ENCODE results near the gene TRIM26. TPM values are rescaled to one million over a fixed set of nuclear protein-coding genes. Genes with fewer than 3 reads are reported as not detected.

TRIM26 gene
- total and polyA plus RNA-seq, 2 of the 13 experiments (the other 11 are each of a cell fraction or from before 2014, with no cell fraction given), result 27.1 to 38.7 TPM

DNA sequence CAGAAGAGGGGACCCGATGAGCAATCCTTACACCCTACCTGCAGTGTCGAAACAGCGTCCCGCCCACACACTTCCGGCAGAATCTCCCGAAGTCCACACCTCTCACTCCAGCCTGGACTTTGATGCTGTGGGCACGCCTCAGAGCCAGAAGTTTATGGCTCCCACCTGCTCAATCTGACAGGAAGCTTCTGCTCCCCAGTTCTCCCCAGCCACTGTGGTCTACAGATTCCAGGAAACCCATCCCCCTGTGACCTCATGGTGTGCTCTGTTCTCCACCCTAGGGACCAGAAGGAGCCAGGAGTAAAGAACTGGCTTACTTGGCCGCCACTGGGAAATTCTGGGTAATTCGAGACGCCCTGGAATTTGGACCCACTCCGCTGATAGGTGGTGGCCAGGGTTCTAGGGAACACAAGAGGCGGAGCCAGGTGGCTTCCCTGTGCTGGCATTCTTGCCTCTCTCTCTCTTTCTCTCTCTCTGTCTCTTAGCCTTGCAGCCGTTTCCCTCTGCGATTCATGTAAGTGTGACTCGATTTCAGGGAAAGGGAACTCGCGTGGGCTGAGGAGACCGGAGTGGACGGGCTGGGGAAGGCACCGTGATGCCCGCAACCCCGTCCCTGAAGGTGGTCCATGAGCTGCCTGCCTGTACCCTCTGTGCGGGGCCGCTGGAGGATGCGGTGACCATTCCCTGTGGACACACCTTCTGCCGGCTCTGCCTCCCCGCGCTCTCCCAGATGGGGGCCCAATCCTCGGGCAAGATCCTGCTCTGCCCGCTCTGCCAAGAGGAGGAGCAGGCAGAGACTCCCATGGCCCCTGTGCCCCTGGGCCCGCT, 49.9 kb downstream of the TRIM26 start, which contains the start of gene TRIM15 (continued):
- TF ChIP-seq ZNF260 (CRISPR knock-in tag; IDR thresholded peaks at IDR 0.05; ENCODE audit: borderline replicate concordance, low read depth), result no peak
- peak; percentile 63; the same call in 1 of the 2 replicates for TF ChIP-seq ZBTB8A (CRISPR knock-in tag; IDR thresholded peaks at IDR 0.05; ENCODE audit: borderline replicate concordance, low read depth)
- TF ChIP-seq GTF2F1 (IDR thresholded peaks at IDR 0.05; ENCODE audit: low read length), result no peak
- TF ChIP-seq JDP2 (CRISPR knock-in tag; IDR thresholded peaks at IDR 0.05; ENCODE audit: borderline replicate concordance), result no peak
- TF ChIP-seq, protein P1, sequence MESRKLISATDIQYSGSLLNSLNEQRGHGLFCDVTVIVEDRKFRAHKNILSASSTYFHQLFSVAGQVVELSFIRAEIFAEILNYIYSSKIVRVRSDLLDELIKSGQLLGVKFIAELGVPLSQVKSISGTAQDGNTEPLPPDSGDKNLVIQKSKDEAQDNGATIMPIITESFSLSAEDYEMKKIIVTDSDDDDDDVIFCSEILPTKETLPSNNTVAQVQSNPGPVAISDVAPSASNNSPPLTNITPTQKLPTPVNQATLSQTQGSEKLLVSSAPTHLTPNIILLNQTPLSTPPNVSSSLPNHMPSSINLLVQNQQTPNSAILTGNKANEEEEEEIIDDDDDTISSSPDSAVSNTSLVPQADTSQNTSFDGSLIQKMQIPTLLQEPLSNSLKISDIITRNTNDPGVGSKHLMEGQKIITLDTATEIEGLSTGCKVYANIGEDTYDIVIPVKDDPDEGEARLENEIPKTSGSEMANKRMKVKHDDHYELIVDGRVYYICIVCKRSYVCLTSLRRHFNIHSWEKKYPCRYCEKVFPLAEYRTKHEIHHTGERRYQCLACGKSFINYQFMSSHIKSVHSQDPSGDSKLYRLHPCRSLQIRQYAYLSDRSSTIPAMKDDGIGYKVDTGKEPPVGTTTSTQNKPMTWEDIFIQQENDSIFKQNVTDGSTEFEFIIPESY (CRISPR knock-in tag; IDR thresholded peaks at IDR 0.05), result peak; percentile 13; the same call in 1 of the 2 replicates
- TF ChIP-seq, protein P2, sequence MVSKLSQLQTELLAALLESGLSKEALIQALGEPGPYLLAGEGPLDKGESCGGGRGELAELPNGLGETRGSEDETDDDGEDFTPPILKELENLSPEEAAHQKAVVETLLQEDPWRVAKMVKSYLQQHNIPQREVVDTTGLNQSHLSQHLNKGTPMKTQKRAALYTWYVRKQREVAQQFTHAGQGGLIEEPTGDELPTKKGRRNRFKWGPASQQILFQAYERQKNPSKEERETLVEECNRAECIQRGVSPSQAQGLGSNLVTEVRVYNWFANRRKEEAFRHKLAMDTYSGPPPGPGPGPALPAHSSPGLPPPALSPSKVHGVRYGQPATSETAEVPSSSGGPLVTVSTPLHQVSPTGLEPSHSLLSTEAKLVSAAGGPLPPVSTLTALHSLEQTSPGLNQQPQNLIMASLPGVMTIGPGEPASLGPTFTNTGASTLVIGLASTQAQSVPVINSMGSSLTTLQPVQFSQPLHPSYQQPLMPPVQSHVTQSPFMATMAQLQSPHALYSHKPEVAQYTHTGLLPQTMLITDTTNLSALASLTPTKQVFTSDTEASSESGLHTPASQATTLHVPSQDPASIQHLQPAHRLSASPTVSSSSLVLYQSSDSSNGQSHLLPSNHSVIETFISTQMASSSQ (IDR thresholded peaks at IDR 0.05; ENCODE audit: low read depth), result 0 out of 2 replicates have a peak, but pooled peaks have one; percentile 24
- TF ChIP-seq, protein P2 (CRISPR knock-in tag; IDR thresholded peaks at IDR 0.05; ENCODE audit: borderline replicate concordance), result peak; percentile 76; the same call in 1 of the 2 replicates
- TF ChIP-seq, protein P3, sequence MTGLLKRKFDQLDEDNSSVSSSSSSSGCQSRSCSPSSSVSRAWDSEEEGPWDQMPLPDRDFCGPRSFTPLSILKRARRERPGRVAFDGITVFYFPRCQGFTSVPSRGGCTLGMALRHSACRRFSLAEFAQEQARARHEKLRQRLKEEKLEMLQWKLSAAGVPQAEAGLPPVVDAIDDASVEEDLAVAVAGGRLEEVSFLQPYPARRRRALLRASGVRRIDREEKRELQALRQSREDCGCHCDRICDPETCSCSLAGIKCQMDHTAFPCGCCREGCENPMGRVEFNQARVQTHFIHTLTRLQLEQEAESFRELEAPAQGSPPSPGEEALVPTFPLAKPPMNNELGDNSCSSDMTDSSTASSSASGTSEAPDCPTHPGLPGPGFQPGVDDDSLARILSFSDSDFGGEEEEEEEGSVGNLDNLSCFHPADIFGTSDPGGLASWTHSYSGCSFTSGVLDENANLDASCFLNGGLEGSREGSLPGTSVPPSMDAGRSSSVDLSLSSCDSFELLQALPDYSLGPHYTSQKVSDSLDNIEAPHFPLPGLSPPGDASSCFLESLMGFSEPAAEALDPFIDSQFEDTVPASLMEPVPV (CRISPR knock-in tag; IDR thresholded peaks at IDR 0.05), result peak; percentile 90; the same call in 1 of the 2 replicates
- peak; percentile 87 for TF ChIP-seq SMAD3 (CRISPR knock-in tag; IDR thresholded peaks at IDR 0.05)
- TF ChIP-seq, protein P4, sequence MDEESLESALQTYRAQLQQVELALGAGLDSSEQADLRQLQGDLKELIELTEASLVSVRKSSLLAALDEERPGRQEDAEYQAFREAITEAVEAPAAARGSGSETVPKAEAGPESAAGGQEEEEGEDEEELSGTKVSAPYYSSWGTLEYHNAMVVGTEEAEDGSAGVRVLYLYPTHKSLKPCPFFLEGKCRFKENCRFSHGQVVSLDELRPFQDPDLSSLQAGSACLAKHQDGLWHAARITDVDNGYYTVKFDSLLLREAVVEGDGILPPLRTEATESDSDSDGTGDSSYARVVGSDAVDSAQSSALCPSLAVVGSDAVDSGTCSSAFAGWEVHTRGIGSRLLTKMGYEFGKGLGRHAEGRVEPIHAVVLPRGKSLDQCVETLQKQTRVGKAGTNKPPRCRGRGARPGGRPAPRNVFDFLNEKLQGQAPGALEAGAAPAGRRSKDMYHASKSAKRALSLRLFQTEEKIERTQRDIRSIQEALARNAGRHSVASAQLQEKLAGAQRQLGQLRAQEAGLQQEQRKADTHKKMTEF (CRISPR knock-in tag; IDR thresholded peaks at IDR 0.05), result peak; percentile 81
- TF ChIP-seq, protein P5, sequence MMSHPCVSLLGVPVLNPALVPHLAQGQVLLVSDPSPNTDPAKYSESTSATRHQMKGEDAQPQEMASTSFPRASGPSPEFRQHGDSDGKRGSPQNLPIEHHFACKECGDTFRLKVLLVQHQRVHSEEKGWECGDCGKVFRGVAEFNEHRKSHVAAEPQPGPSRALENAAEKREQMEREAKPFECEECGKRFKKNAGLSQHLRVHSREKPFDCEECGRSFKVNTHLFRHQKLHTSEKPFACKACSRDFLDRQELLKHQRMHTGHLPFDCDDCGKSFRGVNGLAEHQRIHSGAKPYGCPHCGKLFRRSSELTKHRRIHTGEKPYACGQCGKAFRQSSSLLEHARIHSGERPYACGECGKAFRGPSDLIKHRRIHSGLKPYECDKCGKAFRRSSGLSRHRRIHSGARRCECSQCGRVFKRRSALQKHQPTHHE (CRISPR knock-in tag; IDR thresholded peaks at IDR 0.05; ENCODE audit: borderline replicate concordance), result 0 out of 2 replicates have a peak, but pooled peaks have one; percentile 58
- TF ChIP-seq EP300 (IDR thresholded peaks at IDR 0.05; ENCODE audit: low read depth in 2 of 2, low read length in 2 of 2), result no peak; a peak in 2 of 4 replicates
- TF ChIP-seq EP300 (CRISPR knock-in tag; IDR thresholded peaks at IDR 0.05; ENCODE audit: borderline replicate concordance), result no peak; the same call in 1 of the 2 replicates
- peak; percentile 45 for TF ChIP-seq NR2F6 (IDR thresholded peaks at IDR 0.05)
- no peak for TF ChIP-seq NR2F6 (CRISPR knock-in tag; IDR thresholded peaks at IDR 0.05)
